GM08714 (cell line): ENCODE results near the gene VSIR.

ENCODE experiments used
- H3K4me3 ChIP-seq: fragments of 200-500 bp; sonication (Bioruptor generic); 2 replicates; pipeline ENCODE4 v1.5.1; 2014; ENCODE audit warnings: mild to moderate bottlenecking, low read length, inconsistent platforms
- ZNF274 ChIP-seq: IDR thresholded peaks from 2 replicates; pipeline ENCODE4 v1.6.1; 2012; ENCODE audit warnings: mild to moderate bottlenecking, low read depth, low read length

The VSIR gene

GRCh38 chr10:71734797-71735196 lies 38.5 kb downstream of the VSIR start:
- H3K4me3 ChIP-seq: no peak overlapping the region
- TF ChIP-seq ZNF274: no peak

GRCh38 chr10:71731791-71732190 lies 41.5 kb downstream of the VSIR start:
- no peak for TF ChIP-seq ZNF274

DNA sequence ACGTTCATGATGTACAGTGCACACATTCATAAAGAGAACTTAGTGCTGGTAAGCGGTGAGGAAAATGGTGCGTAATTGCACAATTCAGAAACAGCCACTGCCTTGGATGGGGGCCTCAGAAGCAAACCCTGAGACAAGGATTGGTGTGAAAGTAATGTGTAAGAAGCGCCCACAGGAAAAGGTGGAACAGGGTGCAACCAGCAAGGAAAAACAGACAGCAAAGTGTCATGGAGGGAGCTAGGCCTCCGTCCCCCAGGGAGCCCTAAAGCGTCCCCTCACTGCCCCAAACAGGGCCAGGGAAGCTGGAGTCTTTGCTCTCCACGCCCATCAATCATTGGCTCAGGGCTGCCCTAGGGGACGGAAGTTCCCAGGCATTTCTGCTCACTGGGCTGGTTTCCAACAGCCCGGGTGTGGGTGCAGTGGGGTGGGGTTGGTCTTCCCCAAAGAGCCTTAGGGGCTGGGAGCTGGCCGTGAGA lies 44.1 kb downstream of the VSIR start:
- H3K4me3 ChIP-seq: no peak overlapping the region
- TF ChIP-seq ZNF274: no peak

More at GRCh38 chr10:71731791-71732190, 41.5 kb downstream of the VSIR start:
- no peak overlapping the region for H3K4me3 ChIP-seq

DNA sequence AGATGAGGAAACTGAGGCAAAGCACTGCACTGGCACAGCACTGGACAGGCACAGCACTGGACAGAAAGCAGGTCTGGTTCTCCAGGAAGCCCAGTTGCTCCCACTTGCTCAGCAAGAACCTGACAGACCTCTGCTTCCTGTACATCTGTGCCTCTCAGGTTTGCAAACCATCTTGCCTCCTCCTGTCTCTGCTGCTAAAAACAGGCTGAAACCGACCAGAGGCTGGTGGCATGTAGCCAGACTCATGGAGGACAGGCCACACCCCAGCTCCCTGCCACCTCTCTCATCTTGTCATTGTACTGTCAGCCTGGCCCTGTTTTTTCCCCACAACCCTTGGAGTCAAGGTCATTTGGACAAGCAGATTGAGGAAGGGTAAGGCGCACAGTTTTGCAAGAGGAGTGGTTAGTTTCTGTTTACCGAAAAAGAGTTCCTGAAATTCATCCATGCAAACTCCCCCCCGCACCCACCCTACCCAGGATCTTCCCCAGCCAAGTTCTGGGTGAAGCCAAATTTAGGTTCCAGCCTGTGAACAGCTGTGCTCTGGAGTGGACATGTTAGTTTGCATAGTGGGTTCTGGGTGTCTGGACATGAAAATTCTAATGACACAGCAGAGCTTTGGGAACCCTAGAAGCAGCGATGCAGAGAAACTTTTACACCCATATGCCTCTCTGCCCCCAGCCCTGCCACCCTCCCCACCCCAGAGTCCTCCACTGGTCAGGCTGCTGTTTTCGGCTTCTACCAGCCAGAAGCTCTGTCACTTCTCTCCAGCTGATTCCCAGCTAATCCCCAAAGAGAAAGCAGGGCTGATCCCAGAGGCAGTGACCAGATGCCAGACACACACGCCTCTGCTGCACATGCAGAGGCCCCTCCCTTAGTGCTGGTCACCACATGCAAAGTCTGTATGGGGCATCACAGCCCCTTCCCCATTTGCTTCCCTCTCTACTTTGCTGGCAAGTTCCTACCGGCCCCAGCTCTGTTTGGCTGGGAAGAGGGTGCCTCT lies 45.3 kb downstream of the VSIR start:
- peak overlapping the region; percentile 11; the same call in 1 of the 2 replicates for H3K4me3 ChIP-seq
- no peak for TF ChIP-seq ZNF274

- peak overlapping the region; percentile 11; the same call in 1 of the 2 replicates for H3K4me3 ChIP-seq
- TF ChIP-seq ZNF274: no peak
Measured at GRCh38 chr10:71727105-71727737, 46.1 kb downstream of the VSIR start.

DNA sequence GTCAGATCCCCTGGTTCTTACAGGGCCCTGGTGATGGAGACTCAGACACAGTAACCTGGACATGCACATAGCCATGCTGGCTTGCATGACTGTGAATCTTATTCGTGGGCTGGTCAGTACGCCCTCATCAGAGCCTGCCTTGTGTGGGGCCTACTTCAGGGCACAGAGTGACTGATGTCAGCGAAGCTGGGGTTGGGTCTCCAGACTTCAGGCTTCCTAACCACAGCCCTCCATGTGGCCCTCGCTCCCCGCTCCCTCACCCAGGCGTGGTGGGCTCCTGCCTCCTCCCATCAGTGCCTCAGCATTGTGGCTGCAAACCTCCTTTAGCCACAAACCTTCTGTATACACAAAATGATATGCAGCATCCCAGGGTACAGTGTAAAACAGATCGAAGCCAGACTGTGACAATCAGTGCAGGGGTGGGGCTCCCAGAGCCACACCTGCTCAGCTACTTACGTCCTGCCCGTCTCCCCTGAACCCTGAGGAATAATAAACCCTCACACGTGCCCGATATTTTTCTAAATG lies 46.7 kb downstream of the VSIR start:
- TF ChIP-seq ZNF274: no peak
- H3K4me3 ChIP-seq: no peak overlapping the region

DNA sequence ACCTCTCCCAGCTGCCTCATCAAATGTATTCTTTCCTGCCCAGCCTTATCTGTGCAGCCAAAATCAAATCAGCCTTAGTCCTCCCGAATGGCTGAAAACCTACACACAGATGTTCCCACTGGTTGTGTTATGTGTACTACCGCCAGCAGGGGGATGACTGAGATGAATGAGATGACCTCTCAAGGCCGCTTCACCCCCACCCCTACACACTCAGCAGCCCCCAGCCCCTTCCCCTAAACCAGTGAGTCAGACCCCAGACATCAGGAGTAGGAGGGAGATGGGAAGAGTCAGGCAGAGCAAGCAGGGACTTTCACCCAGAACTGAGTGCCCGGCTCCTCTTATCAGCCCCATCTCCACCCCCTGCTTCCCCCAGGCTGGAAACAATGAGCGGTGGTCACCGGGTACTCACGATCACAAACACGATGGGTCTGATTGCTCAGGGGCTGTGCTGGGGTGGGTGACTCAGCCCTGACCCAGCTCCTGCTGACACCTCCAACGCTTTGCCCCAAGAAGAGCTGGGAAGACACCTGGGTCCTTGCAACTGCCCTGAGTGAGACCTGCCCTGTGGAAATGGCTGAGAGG lies 47.2 kb downstream of the VSIR start:
- no peak for TF ChIP-seq ZNF274
- no peak overlapping the region for H3K4me3 ChIP-seq

DNA sequence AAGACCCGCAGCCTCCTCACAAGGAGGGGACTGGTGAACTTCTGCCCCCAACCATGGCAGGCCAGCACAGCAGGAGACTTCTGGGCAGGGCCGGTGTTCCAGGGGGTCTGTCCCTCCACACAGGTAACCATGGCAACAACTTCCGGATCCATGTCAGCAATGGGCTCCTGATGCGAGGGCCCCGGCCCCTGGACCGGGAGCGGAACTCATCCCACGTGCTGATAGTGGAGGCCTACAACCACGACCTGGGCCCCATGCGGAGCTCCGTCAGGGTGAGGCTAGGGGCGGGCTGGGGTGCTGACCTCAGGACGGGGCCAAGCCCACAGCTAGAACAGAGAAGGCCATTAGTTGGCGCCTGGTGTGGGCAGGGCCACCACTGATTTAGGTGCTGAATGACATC lies 48.1 kb downstream of the VSIR start:
- no peak for TF ChIP-seq ZNF274
- no peak overlapping the region for H3K4me3 ChIP-seq

DNA sequence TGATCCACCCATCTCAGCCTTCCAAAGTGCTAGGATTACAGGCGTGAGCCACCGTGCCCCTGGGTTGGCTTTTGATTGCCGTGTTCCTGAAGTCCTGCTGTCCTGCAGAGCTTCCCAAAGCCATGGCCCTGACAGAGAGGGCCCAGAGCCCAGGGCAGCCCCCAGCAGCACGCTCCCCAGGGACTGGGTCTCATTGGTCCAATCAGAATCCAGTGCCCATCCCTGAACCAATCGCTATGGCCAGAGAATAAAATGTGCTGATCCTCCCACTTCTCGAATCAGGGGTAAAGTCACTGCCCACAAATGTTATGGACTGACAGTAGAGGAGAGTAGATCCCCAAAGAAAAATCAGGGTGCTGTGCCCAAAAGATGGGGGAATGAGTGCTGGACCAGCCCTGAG lies 48.8 kb downstream of the VSIR start:
- TF ChIP-seq ZNF274: no peak
- no peak overlapping the region for H3K4me3 ChIP-seq

- TF ChIP-seq ZNF274: no peak
- no peak overlapping the region for H3K4me3 ChIP-seq
Measured at GRCh38 chr10:71723311-71723710, 50.0 kb downstream of the VSIR start.

- no peak overlapping the region for H3K4me3 ChIP-seq
- TF ChIP-seq ZNF274: no peak
Measured at GRCh38 chr10:71722849-71723248, 50.5 kb downstream of the VSIR start.

- H3K4me3 ChIP-seq: no peak overlapping the region
- no peak for TF ChIP-seq ZNF274
Measured at GRCh38 chr10:71721313-71721712, 52.0 kb downstream of the VSIR start.

- no peak for TF ChIP-seq ZNF274
- H3K4me3 ChIP-seq: no peak overlapping the region
Measured at GRCh38 chr10:71720288-71720687, 53.0 kb downstream of the VSIR start.
